Left forelimb (tissue), 1 donor: ENCODE measurements around the gene GMFB.
"Not testable (repeated sequence)": the region's sequence is repeated elsewhere in the genome, so short reads cannot be mapped to it uniquely, and the experiment has no call there.

Source experiments
- DNase-seq: peaks from one replicate; pipeline ENCODE4 v3.0.0-alpha.2; 2018; ENCODE audit warnings: low spot score

Gene GMFB

DNA sequence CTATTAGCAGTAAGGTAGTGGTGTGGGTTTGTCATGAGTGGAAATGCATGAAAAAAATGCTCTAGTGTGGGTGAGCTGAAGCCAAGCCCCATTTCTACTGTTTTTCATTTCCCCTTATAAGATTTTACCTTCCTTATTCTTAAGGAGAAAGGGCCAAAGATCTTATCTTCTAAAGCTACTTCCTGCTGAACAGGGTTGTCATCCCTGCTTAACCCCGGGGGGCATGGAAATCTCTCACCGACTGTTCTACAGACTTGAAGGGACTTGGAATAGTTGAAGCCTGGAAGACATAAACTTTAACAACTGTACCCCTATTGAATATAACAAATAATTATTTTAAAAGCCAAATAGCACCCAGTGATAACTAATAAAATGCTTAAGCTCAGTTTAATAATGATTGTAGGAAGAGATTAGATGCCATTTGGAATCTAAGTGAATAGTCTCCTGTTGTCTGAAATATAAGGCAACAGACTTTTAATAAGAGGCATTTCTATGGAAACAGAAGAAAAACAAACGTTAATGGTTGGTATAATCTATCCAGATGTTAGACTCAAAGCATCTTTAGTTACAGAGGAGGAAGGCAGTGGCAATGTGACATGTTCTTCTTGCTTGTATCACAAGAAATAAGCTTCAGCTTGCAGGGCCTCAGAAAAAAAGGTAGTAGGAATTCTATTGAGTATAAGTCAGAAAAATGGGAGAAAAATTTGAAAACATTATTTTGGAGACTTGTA lies 1.8 kb upstream of the GMFB start:
- no peak for DNase-seq

DNA sequence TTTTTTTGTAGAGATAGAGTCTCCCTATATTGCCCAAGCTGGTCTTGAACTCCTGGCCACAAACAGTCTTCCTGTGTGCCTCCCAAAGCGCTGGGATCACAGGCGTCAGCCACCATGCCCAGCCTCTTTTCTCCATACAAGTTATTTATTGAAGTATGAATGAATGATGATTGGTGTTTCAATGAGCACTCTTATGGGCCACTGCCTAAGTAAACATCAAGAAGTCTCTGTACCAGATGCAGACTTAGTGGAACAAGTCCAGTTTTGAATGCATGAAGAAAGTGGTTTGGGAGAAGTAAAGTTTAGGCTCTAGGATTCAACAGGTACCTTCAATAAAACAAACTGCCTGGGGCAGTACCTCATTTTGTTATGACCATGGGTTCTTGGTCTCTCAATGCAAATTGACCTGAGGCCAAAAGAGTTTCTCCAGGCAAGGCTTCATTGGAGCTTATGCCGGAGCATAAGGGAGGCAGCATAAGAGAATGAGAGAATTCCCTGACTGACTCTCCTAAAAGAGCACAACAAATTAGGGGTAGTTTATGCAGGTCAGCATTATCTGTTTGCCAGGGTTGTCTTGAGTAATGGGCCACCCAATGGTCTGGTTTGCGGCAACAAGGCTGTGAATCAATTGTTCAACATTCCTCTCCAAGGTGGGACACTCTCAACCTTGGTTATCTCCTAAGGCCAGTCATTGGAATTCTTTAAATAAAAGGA lies 1.1 kb upstream of the GMFB start:
- DNase-seq, result no peak

DNA sequence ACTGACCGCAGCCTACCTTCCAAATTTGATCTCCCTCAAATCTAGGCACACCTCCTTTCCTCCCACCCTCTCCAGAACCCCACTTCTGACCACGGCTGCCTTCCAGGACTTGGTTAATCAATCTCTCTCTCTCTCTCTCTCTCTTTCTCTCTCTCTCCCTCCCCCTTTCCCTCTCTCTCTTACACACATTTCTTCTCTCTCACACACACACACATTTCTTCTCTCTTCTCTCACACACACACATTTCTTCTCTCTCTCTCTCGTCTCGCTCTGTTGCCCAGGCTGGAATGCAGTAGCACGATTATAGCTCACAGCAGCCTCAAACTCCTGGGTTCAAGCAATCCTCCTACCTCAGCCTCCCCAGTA lies 521 bp upstream of the GMFB start:
- no peak for DNase-seq

DNA sequence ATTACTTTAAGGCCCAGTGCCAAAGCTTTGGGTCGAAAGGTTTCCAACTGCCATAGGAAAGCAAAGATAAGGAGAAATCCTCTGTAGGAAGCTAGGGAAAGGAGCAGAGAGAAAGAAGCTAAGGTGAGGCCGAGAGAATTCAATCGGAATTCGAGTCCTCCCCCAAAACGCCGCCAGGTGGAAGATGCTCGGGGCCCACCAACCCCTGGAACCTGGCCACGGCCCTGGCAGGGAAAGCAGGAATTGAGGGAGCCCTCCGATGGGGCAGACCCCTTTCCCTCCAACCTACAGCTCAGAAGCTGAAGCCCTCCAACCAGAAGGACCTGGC lies 498 bp downstream of the GMFB start:
- DNase-seq, result no peak

DNA sequence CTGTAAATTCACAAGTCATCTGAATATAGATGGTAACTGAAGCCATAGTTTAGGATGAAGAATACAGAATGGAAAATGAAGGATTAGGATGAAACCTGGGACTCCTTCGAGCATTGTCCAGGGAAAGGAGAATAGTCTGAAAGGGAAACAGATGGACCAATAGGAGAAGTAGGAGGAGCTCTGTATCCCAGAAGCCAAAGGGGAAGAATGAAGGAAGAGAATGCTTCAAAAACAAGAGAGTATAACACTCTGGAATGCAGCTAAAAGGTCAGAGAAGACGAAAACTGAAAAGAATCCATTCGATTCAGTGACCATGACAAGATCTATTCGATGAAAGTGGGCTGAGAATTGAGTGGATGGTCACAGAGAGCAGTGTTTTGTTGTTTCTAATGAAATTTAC lies 1.0 kb downstream of the GMFB start:
- no peak for DNase-seq

DNA sequence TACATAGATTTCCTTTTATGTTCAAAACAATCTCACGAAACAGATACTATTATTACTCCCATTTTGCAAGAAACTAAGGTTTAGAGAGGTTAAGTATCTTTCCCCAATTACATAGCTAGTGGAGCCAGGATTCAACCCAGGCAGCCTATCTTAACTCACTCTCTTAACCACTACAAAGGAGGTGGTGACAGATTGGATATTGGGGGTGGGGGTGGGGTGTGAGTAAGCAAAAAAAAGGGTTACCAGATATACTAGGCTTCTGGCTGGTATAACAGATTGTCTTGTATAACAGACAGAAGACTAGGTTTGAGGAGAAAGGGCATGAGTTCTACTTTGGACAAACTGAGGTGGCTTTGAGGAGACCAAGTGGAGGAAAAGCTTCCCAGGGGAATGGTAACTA lies 2.1 kb downstream of the GMFB start:
- no peak for DNase-seq

DNA sequence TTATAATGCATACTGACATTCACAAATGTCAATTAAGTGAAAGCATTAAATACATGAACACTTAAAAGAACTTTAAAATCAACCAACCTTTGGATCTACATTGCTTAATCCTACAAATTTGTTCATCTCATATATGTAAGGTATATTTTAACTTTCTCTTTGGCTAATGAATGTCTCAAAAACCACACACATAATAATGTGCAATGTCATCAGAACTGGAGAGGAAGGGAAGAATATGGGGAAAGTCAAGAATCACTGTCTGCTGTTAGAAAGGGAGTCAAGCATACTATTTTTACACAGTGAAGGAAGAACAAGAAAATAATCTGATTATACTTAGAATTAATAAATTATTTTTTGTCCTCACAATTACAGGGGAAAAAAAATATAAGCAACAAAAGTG lies 4.9 kb downstream of the GMFB start:
- DNase-seq, result no peak

DNA sequence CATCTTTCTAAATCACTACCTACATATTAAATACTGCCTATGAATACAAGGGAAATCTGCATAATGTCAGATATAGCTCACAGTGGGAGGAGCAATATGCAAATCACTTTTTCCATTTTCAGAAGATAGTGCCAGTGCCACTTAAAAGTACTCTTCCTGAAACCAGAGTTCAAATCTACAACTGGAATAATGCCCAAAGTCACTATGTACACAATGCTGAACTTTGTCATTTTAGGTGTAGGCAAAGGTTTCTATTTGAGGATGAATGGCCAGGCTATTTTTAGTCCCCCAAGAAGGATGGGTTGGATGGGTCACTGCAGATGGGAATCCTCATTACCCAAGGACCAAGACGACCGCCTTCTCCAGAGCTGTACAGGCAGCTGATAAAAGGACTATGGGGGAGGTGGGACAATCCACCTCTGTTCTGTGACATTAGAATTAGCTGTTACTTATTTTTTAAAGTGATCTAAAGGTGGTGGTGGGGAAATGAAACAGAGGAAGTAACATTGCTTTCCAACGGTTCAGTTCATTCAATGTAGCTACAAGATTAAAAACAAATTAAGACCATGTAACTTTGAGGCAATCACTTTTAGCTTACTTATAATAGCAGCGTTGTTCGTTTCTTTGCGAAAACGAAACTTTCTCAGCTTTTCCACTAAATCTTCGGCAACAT lies 5.6 kb downstream of the GMFB start:
- DNase-seq, result no peak

DNA sequence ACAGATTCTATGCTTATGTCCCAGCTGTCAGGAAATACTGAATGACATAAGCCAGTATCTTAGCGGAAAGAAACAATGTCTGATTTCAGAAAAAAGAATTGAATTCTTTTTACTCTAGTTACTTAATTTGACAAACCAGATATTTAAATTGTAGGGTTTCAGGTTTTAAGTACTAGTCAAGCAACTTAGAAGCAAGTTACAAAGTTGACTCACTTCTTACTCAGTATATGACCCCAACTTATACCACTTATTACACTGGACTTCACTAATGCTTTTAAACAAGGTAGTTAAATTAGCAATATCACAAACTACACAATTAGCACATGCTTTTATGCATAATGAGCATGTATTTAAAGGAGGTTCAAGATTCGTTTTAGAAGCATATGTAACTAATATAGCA lies 7.1 kb downstream of the GMFB start:
- DNase-seq, result no peak

DNA sequence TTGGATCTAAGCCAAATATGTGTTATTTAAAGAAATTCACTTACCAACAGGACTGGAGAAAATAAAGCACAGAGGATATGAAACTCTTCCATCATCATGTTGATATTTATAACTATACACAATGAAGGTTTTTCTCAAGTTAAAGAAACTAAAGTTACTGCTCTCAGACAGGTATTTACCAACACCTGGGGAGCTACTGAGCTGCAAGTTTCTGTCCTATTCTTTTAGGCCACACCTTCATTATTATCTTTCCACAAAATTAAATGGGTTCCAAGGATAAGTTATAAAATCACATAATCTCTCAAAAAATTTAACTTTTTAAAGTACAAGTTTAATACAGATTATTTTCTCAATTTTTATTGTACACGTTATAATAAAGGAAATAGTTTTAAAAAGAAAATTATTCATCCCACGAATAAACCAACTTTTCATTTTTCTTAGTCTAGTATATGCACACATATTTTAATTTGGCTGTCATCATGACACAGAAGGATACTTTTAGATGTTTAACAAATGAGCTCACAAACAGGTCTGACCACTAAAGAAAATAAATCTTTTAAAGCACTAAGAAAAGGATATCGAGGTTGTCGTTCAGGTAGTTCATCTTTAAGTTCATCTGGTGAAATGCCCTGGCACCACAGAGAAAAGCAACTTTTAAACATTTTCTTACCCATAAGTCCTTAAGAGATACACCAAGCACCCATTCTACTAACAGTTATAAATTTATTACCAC lies 7.8 kb downstream of the GMFB start:
- no peak for DNase-seq

DNA sequence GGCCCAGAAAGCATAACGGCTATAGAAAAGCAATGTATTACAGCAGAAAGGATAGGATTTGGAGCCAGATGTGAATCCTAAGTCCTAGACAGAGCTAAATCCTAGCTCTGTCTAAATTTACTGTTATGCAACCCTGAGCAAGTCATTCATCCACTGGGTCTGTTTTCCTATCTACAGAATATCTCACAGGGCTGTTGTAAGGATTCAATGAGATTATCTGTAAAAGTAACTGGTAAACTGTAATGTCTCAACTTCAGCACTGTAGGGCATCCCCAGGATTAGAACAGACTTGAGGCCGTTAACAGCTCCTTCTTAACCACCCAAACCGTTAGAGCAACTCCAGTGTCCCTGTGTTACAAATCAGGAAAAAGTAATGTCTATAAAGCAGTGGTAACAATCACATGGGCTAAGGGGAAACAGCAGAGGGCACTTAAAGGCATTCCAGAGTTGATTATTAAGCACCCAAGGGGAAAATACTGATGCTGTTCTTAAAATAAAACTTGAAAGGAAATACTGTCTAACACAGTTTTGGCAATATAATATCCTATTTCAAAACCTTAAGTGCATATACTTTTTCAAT lies 10.1 kb downstream of the GMFB start:
- DNase-seq, result no peak

DNA sequence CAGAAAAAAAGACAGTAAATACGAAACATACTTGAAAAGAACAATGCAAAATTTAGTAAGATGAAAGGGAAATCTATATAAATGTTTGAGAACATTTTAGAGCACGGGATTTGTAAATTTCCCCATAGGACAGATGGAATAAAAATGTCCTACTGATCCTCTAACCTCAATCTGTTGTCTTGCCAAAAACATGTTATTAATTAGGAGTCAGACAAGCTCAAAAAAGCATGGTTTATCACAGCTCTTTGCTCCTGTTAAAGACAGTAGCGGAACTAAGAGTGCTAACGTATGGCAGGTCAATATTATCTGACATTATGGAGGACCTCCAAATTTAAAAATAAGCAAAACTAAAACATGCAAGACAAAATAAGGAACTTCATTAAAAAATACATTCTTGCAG lies 12.9 kb downstream of the GMFB start:
- no peak for DNase-seq

DNA sequence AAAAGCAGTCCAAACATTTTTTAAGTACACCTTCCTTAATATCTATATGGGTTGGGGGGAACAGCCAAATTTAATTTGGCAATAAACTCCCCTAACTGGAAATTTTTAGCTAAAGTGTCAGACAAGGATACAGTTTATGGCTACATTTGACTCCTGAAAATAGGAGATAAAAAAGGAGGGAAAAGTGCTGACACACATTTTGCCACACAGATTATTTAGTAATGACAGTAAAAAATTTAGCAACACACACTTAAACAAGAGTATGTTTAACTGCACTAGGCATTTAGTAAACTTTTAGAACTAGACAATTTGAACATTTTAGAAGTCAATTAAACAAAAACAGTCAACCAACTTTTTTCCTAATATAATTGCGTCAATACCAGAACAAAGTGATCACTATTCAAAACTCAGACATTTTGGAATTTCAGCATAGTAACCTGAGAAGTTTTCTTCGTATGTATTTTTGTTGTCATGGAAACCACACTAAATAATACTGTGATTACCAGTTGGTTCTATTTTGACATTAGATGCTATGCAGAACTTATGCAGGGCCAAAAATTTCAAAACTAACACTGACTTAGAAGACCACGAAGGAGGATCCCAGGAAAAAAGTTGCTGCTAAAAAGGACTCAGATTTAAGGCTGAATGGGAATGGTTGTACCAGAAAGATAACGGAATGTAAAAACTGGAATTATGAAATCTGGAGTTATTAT lies 13.4 kb downstream of the GMFB start:
- DNase-seq, result no peak

DNA sequence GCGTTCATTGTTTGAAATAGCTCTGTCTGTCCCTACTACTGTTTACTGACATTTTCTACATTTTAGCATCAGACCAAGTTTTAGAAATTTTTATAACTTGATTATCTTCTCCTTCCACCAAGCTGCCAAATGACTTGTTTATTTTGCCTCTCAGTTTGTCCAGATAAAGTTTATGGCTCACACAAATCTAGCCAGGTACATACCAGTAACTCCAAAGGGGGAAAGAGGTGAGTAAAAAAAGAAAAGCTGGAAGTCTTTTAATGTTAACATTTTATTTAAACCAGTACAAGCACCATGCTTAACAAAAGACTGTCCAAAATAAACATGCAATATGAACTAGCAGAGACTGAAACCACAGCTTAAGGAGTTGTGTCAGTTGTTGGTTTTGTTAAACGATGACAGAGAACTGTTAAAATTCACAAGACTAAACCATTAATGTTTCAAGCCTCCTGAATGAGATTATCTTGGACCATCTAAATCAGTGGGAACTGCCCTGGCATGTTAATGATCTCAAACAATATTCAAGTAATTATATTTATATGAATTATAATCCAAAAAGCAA lies 14.5 kb downstream of the GMFB start:
- no peak for DNase-seq

DNA sequence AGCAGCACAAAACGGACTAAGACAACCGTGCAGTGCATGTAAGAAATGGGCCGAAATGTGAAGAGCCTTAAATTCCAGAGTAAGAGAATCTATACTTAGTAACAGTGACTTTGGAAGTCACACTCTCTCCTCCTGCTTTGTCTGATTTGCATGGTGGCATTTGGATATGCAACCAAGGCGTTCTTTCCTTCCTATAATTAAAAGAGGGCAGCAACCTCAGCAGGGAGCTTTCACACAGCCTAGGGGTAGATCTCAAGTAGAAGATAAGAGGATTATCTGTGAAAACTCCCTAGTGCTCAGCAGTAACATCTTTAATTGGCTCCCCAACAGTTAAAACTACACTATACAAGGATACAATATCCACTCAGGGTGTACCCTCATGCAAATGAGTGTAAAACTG lies 16.5 kb downstream of the GMFB start:
- no peak for DNase-seq

DNA sequence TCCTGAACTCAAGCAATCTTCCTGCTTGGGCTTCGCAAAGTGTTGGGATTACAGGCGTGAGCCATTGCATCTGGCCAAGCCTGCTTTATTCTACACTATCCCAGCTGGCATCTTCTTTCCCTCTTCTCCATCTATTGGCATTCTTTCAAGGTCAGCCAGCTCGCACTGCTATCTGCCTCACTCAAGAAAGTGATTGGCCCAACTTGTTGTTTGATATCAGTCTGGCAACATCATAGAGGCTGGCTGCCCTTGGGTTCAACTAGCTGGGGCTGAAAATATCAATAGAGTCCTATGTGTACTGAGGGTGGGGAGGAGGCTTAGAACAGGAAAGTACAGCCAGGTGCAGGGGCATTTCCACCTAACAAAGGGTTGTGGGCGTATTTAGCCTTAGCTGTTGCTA lies 17.1 kb downstream of the GMFB start:
- DNase-seq, result no peak

DNA sequence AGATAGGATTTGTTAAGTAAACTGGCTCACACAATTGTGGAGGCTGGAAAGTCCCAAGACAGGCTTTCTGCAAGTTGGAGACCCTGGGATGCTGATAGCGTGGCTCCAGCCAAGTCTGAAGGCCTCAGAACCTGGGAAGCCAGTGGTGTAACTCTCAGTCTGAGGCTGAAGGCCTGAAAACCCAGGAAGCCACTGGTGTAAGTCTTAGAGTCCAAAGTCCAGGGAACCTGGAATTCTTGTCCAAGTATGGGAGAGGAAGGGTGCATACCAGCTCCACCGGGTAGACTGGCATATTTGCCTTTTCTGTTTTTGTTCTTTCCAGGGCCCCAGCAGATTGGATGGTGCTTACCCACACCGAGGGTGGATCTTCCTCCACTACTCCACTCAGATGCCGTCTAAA lies 18.1 kb downstream of the GMFB start:
- no peak for DNase-seq

DNA sequence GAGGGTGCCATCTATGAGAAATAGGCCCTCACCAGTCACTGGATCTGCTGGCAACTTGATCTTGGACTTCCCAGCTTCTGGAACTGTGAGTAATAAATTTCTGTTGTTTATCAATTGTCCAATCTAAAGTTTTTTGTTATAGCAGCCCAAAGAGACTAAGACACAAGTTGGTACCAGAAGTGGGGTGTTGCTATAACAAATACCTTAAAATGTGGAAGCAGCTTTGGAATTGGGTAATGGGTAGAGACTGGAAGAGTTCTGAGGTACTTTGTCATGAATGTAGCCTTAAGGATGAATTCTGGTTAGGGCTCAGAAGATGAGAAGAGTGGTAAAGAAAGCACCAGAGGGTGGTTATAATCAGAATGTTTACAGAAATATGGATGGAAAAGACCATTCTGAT lies 21.5 kb downstream of the GMFB start:
- no peak for DNase-seq

DNA sequence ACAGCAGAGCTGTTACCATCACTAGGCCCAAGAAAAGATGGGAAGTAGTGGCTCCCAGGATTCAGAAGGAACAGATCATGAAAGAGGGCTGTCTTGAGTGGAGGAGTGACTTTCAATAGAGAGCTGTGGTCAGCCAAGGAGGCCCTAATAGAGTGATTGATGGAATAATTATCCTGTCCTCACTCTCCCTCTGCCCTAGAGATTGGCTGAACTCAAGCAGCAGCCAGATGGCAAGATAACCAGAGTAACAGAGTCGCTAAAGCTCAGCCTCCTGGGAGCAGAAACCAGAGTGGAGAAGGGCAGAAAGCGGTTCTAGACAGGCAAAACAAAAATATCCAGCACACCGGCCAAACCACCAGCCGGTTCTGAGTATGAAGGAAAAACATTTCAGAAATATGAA lies 23.1 kb downstream of the GMFB start:
- no peak for DNase-seq

DNA sequence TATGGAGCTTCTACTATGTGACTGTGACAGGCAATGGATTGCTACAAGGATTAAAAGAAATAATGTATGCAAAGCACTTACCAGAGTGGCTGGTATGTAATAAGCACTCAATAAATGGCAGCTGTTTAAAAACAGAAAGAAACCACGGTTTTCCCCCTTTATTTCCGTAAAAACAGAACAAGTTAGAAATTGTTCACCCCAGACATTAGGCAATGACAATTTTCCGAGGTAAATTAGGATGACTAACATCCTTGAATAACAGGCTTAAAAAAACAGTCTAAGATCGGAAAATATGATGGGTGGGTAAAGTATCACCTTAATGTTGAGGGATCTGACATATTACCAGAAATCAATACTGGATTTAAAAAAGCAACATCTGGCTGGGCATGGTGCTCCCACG lies 26.7 kb downstream of the GMFB start:
- DNase-seq, result no peak

DNA sequence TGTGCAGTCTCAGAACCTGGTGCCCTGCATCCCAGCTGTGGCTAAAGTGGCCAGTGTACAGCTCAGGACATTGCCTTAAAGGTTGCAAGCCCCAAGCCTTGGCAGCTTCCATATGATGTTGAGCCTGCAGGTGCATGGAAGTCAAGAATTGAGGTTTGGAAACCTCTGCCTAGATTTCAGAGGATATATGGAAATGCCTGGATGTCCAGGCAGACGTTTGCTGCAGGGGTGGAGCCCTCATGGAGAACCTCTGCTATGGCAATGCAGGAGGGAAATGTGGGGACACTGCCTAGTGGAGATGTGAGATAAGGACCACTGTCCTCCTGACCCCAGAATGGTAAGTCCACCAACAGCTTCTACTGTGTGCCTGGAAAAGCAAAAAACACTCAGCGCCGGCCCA lies 29.7 kb downstream of the GMFB start:
- no peak for DNase-seq

DNA sequence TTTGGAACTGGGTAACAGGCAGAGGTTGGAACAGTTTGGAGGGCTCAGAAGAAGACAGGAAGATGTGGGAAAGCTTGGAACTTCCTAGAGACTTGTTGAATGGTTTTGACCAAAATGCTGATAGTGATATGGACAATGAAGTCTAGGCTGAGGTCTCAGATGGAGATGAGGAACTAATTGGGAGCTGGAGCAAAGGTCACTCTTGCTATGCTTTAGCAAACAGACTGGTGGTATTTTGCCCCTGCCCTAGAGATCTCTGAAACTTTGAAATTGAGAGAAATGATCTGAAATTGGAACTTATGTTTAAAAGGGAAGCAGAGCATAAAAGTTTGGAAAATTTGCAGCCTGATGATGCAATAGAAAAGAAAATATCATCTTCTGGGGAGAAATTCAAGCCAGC lies 30.2 kb downstream of the GMFB start:
- DNase-seq, result not testable (repeated sequence)
